ENCODE results near the gene CEP72. TPM values are rescaled to one million over a fixed set of nuclear protein-coding genes. Genes with fewer than 3 reads are reported as not detected.

Gene CEP72
- 5.7 and 8.2 TPM in 2 replicates for total RNA-seq (2014; rRNA removed; shearing (Covaris generic))

GRCh38 chr5:611731-612486 is at the start of gene CEP72:
Gene CEP72, plus strand, starts transcription at chr5:612340. Its CDS starts 22 bp downstream, at chr5:612362.
- Histone ChIP-seq H3K27ac (no peak within 1 kb of the TSS), H3K27me3 (replicated peaks) (no peaks in the 10 kb centered on the region), H3K36me3 (no peaks in the 10 kb centered on the region; the same call in 1 of the 2 replicates), H3K4me1 (replicated peaks) (0 out of 2 replicates have a peak, but pooled peaks cover 5% of the 10 kb centered on the region), H3K9me3 (replicated peaks) (no peaks in the 10 kb centered on the region), H3K4me3 (peak within 1 kb of the TSS; percentile 71)
- DNase-seq (ENCODE audit: low read depth in 1 of 2, low spot score in 2 of 2): peak; percentile 53 to 90

- H3K4me3 ChIP-seq: no peak overlapping the region
- peaks cover 43% of the 10 kb centered on the region for H3K27me3 ChIP-seq (replicated peaks)
- no peak overlapping the region for H3K27ac ChIP-seq
- 0 out of 2 replicates have a peak, but pooled peaks cover 3% of the 10 kb centered on the region for H3K4me1 ChIP-seq (replicated peaks)
- no peaks in the 10 kb centered on the region for H3K36me3 ChIP-seq
- peaks cover 12% of the 10 kb centered on the region for H3K9me3 ChIP-seq (replicated peaks)
- peak in 1 of 2 experiments; percentile 37 for DNase-seq (ENCODE audit: low read depth in 1 of 2, low spot score in 2 of 2)
These were observed 46.2 kb upstream of the CEP72 start for GRCh38 chr5:565782-566440.

GRCh38 chr5:566636-567309 is 45.4 kb upstream of the CEP72 start:
- Histone ChIP-seq H3K27ac (no peak overlapping the region), H3K4me3 (no peak overlapping the region), H3K4me1 (replicated peaks) (0 out of 2 replicates have a peak, but pooled peaks cover 3% of the 10 kb centered on the region), H3K36me3 (no peaks in the 10 kb centered on the region), H3K27me3 (replicated peaks) (peaks cover 46% of the 10 kb centered on the region), H3K9me3 (replicated peaks) (peaks cover 12% of the 10 kb centered on the region)
- peak in 1 of 2 experiments; percentile 16 for DNase-seq (ENCODE audit: low read depth in 1 of 2, low spot score in 2 of 2)

- DNase-seq (ENCODE audit: low read depth in 1 of 2, low spot score in 2 of 2): peak in 1 of 2 experiments; percentile 33
- Histone ChIP-seq H3K9me3 (replicated peaks) (peaks cover 12% of the 10 kb centered on the region), H3K4me1 (replicated peaks) (0 out of 2 replicates have a peak, but pooled peaks cover 3% of the 10 kb centered on the region), H3K27me3 (replicated peaks) (peaks cover 51% of the 10 kb centered on the region), H3K27ac (no peak overlapping the region), H3K36me3 (no peaks in the 10 kb centered on the region), H3K4me3 (no peak overlapping the region)
These were observed 44.5 kb upstream of the CEP72 start for GRCh38 chr5:567664-568060.

GRCh38 chr5:568061-568781 is 43.9 kb upstream of the CEP72 start:
- Histone ChIP-seq H3K9me3 (replicated peaks) (peaks cover 12% of the 10 kb centered on the region), H3K4me3 (no peak overlapping the region), H3K27me3 (replicated peaks) (peaks cover 57% of the 10 kb centered on the region), H3K36me3 (no peaks in the 10 kb centered on the region), H3K27ac (no peak overlapping the region), H3K4me1 (replicated peaks) (0 out of 2 replicates have a peak, but pooled peaks cover 3% of the 10 kb centered on the region)
- DNase-seq (ENCODE audit: low read depth in 1 of 2, low spot score in 2 of 2): peak in 1 of 2 experiments; percentile 27

- peak in 1 of 2 experiments; percentile 24 for DNase-seq (ENCODE audit: low read depth in 1 of 2, low spot score in 2 of 2)
- Histone ChIP-seq H3K4me1 (replicated peaks) (0 out of 2 replicates have a peak, but pooled peaks cover 3% of the 10 kb centered on the region), H3K9me3 (replicated peaks) (peaks cover 12% of the 10 kb centered on the region), H3K27me3 (replicated peaks) (peaks cover 60% of the 10 kb centered on the region), H3K36me3 (no peaks in the 10 kb centered on the region), H3K4me3 (no peak overlapping the region), H3K27ac (no peak overlapping the region)
These were observed 43.3 kb upstream of the CEP72 start for GRCh38 chr5:568809-569208.

GRCh38 chr5:569358-569867 is 42.7 kb upstream of the CEP72 start:
- Histone ChIP-seq H3K36me3 (no peaks in the 10 kb centered on the region), H3K4me3 (no peak overlapping the region), H3K4me1 (replicated peaks) (0 out of 2 replicates have a peak, but pooled peaks cover 3% of the 10 kb centered on the region), H3K27ac (no peak overlapping the region), H3K27me3 (replicated peaks) (peaks cover 60% of the 10 kb centered on the region), H3K9me3 (replicated peaks) (peaks cover 12% of the 10 kb centered on the region)
- peak in 1 of 2 experiments; percentile 26 for DNase-seq (ENCODE audit: low read depth in 1 of 2, low spot score in 2 of 2)

- peaks cover 12% of the 10 kb centered on the region for H3K9me3 ChIP-seq (replicated peaks)
- peaks cover 60% of the 10 kb centered on the region for H3K27me3 ChIP-seq (replicated peaks)
- DNase-seq (ENCODE audit: low read depth in 1 of 2, low spot score in 2 of 2): peak in 1 of 2 experiments; percentile 28
- H3K36me3 ChIP-seq: no peaks in the 10 kb centered on the region
- H3K4me1 ChIP-seq (replicated peaks): 0 out of 2 replicates have a peak, but pooled peaks cover 3% of the 10 kb centered on the region
- H3K27ac ChIP-seq: no peak overlapping the region
- no peak overlapping the region for H3K4me3 ChIP-seq
These were observed 42.2 kb upstream of the CEP72 start for GRCh38 chr5:569868-570361.

- Histone ChIP-seq H3K4me1 (replicated peaks) (0 out of 2 replicates have a peak, but pooled peaks cover 3% of the 10 kb centered on the region), H3K4me3 (no peak overlapping the region), H3K27me3 (replicated peaks) (peaks cover 60% of the 10 kb centered on the region), H3K9me3 (replicated peaks) (peaks cover 12% of the 10 kb centered on the region), H3K27ac (no peak overlapping the region), H3K36me3 (no peaks in the 10 kb centered on the region)
- DNase-seq (ENCODE audit: low read depth in 1 of 2, low spot score in 2 of 2): peak in 1 of 2 experiments; percentile 22
These were observed 41.7 kb upstream of the CEP72 start for GRCh38 chr5:570446-570845.

- H3K27me3 ChIP-seq (replicated peaks): peaks cover 58% of the 10 kb centered on the region
- no peak overlapping the region for H3K4me3 ChIP-seq
These were observed 41.3 kb upstream of the CEP72 start for GRCh38 chr5:570886-571285.

GRCh38 chr5:571791-572190 is 40.3 kb upstream of the CEP72 start:
- H3K4me1 ChIP-seq (replicated peaks): no peaks in the 10 kb centered on the region
- H3K27ac ChIP-seq: no peak overlapping the region
- DNase-seq (ENCODE audit: low read depth in 1 of 2, low spot score in 2 of 2): peak in 1 of 2 experiments; percentile 34
- H3K9me3 ChIP-seq (replicated peaks): peaks cover 3% of the 10 kb centered on the region
- no peak overlapping the region for H3K4me3 ChIP-seq
- no peaks in the 10 kb centered on the region for H3K36me3 ChIP-seq
- peaks cover 54% of the 10 kb centered on the region for H3K27me3 ChIP-seq (replicated peaks)

More at GRCh38 chr5:570886-571285, 41.3 kb upstream of the CEP72 start:
- peaks cover 10% of the 10 kb centered on the region for H3K9me3 ChIP-seq (replicated peaks)
- H3K36me3 ChIP-seq: no peaks in the 10 kb centered on the region
- H3K27ac ChIP-seq: no peak overlapping the region
- H3K4me1 ChIP-seq (replicated peaks): 0 out of 2 replicates have a peak, but pooled peaks cover 2% of the 10 kb centered on the region
- peak in 1 of 2 experiments; percentile 22 for DNase-seq (ENCODE audit: low read depth in 1 of 2, low spot score in 2 of 2)

- Histone ChIP-seq H3K27ac (no peak overlapping the region), H3K9me3 (replicated peaks) (no peaks in the 10 kb centered on the region; the same call in 1 of the 2 replicates), H3K27me3 (replicated peaks) (peaks cover 51% of the 10 kb centered on the region), H3K4me1 (replicated peaks) (no peaks in the 10 kb centered on the region), H3K36me3 (no peaks in the 10 kb centered on the region), H3K4me3 (no peak overlapping the region)
- DNase-seq (ENCODE audit: low read depth in 1 of 2, low spot score in 2 of 2): peak in 1 of 2 experiments; percentile 6
These were observed 39.6 kb upstream of the CEP72 start for GRCh38 chr5:572398-573019.
